ENCODE data around the gene IQCC. TPM values are rescaled to one million over a fixed set of nuclear protein-coding genes. Genes with fewer than 3 reads are reported as not detected.

Gene IQCC
- total and polyA plus RNA-seq, 4 donors: 3.3 to 8.7 (median 6.5) TPM

DNA sequence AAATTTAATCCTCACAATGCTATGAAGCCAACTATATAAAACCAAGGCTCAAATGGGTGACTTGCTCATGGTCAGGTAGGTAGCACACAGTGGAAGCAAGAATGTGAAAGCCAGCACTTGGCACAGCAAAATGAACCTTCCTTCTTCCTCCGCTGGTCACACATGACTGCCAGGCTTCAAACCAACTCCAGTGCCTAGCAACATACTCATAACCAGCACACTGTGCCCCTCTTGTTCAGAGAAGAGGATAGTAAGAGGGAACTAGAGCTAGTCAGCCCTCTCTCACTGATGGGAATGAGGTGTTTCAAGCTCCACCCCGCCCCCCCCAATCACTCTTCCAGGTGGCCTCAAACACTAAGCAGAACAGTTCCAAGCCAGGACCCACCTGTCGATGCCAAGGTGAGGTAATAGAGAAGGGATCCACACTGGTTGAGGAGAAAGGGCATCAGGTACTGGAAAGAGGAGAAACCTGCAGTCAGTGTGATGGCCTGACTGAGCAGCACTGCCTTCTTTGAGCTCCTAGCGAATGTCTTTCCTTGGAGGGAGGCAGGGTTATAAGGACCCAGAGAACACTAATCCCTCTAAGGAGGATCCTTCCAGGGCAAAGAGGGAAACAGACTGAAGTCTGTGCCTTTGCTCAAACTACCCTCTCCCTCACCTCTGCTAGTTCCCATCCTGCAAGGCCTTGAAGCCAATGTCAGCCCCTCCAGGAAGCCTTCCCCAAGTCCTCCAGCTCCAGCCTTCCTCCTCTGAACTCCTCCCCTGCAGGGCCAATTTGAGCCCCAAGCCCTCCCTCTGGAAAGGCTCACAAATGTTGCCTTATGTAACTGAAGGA lies 15.5 kb downstream of the IQCC start:
- Histone ChIP-seq H3K27ac (ENCODE audit: low read depth, low read length) (no peak overlapping the region), H3K9me3 (ENCODE audit: control insufficient read depth, insufficient read depth, low read length) (no peaks in the 10 kb centered on the region), H3K27me3 (ENCODE audit: control insufficient read depth, insufficient read depth, low read length) (no peaks in the 10 kb centered on the region), H3K36me3 (ENCODE audit: control insufficient read depth, insufficient read depth, low read length) (peaks cover 45% of the 10 kb centered on the region), H3K4me1 (ENCODE audit: control insufficient read depth, insufficient read depth, low read length) (peaks cover 27% of the 10 kb centered on the region), H3K4me3 (ENCODE audit: low read depth, low read length) (peak overlapping the region; percentile 71)
- 100% methylated on average over 1 of the region's 4 CpGs for WGBS (ENCODE audit: insufficient coverage)
- DNase-seq (ENCODE audit: low read depth in 4 of 6, low spot score in 6 of 6): no peak

DNA sequence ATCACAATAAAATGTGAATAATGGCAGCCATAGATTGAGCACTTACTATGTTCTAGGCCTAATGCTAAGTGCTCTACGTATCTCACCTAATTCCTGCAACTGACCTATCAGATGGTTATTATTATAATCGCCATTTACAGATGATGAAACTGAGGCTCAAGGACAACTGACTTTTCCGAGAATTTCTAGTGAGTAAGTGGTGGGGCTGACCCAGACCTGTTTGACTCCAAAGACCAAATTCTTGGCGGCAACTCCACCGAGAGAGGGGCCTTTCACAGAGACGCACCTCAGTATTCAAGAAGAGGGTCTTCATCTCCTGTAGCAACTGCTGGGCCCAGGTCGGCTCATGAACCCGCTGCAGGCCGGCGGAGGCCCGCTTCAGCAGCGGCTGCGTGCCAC lies 16.1 kb downstream of the IQCC start:
- peaks cover 45% of the 10 kb centered on the region for H3K36me3 ChIP-seq (ENCODE audit: control insufficient read depth, insufficient read depth, low read length)
- no peaks in the 10 kb centered on the region for H3K27me3 ChIP-seq (ENCODE audit: control insufficient read depth, insufficient read depth, low read length)
- DNase-seq (ENCODE audit: low read depth in 4 of 6, low spot score in 6 of 6): no peak
- no peaks in the 10 kb centered on the region for H3K9me3 ChIP-seq (ENCODE audit: control insufficient read depth, insufficient read depth, low read length)
- WGBS (ENCODE audit: insufficient coverage): 1% methylated on average over 10 of the region's 13 CpGs
- peak overlapping the region; percentile 71 for H3K4me3 ChIP-seq (ENCODE audit: low read depth, low read length)
- H3K4me1 ChIP-seq (ENCODE audit: control insufficient read depth, insufficient read depth, low read length): peaks cover 24% of the 10 kb centered on the region
- no peak overlapping the region for H3K27ac ChIP-seq (ENCODE audit: low read depth, low read length)

DNA sequence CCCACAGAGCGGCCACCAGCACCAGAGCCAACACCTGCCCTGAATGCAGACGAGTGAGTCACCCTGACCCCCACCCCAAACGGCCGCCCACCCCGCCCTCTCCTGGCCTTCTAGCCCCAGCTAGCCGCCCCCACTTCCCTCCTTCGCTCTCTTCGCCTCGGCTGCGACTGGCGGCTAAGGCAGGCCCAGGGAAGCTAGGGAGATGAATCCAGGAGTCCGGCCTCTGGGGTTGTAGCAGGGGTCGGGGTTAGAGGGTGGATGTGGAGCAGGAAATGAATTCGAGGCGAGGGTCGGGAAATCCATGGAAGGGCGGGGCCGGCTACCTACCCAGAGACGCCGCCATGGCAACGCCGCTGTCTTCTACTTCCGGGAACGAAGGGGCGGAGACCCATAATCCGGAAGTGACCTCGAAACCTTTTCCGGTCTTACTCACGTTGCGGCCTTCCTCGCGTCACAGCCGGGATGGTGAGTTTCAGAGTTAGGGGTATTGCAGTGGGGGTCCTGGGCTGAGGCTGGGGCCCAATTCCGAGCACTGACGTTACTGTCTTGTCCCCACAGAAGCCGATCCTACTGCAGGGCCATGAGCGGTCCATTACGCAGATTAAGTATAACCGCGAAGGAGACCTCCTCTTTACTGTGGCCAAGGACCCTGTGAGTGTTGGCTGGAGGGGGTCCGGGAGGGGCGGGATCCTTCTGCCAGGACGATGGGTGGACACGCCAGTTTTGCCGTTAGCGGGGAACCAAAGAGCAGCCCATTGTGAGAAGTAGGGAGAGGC lies 16.7 kb downstream of the IQCC start, which contains the start of the genes EIF3I and TMEM234:
TSS of gene EIF3I (plus strand) at position 428 of the 776 bp plus-strand sequence. CDS start at position 463, 35 bp downstream.
TSS of gene TMEM234 (minus strand) at position 374 of the 776 bp plus-strand sequence. CDS start at position 343, 31 bp downstream.
- H3K4me1 ChIP-seq (ENCODE audit: control insufficient read depth, insufficient read depth, low read length): peaks cover 24% of the 10 kb centered on the region
- WGBS (ENCODE audit: insufficient coverage): under 1% methylated on average over 37 of the region's 46 CpGs
- no peaks in the 10 kb centered on the region for H3K27me3 ChIP-seq (ENCODE audit: control insufficient read depth, insufficient read depth, low read length)
- peak within 1 kb of the TSS; percentile 67 for H3K27ac ChIP-seq (ENCODE audit: low read depth, low read length)
- H3K9me3 ChIP-seq (ENCODE audit: control insufficient read depth, insufficient read depth, low read length): no peaks in the 10 kb centered on the region
- DNase-seq (ENCODE audit: low read depth in 4 of 6, low spot score in 6 of 6): peak in 5 of 6 donors; percentile 89 to 98 (median 91)
- H3K4me3 ChIP-seq (ENCODE audit: low read depth, low read length): peak within 1 kb of the TSS; percentile 71
- H3K36me3 ChIP-seq (ENCODE audit: control insufficient read depth, insufficient read depth, low read length): peaks cover 44% of the 10 kb centered on the region

DNA sequence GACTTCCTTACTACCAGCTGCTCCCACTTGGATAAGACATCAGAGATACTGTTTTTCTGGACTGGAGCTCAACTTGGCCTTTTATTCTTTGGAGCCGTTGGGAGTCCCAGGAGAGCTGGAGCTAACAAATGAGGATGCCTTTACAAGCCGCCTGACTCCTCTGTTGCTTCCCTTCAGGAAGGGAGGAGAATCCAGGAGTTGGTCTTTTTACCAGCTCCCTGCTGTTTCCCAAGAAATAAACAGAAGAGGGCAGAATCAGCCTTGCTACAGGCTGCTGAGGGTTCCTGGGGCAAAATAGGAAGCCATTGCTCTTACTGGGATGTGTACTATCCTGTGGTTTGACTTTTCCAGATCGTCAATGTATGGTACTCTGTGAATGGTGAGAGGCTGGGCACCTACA lies 18.2 kb downstream of the IQCC start:
- Histone ChIP-seq H3K36me3 (ENCODE audit: control insufficient read depth, insufficient read depth, low read length) (peaks cover 51% of the 10 kb centered on the region), H3K27ac (ENCODE audit: low read depth, low read length) (no peak overlapping the region), H3K27me3 (ENCODE audit: control insufficient read depth, insufficient read depth, low read length) (no peaks in the 10 kb centered on the region), H3K4me1 (ENCODE audit: control insufficient read depth, insufficient read depth, low read length) (peaks cover 24% of the 10 kb centered on the region), H3K9me3 (ENCODE audit: control insufficient read depth, insufficient read depth, low read length) (no peaks in the 10 kb centered on the region), H3K4me3 (ENCODE audit: low read depth, low read length) (no peak overlapping the region)
- no peak for DNase-seq (ENCODE audit: low read depth in 4 of 6, low spot score in 6 of 6)
- WGBS (ENCODE audit: insufficient coverage): 84% methylated on average over 3 of the region's 3 CpGs

GRCh38 chr1:32224285-32224684 lies 18.8 kb downstream of the IQCC start:
- Histone ChIP-seq H3K9me3 (ENCODE audit: control insufficient read depth, insufficient read depth, low read length) (no peaks in the 10 kb centered on the region), H3K36me3 (ENCODE audit: control insufficient read depth, insufficient read depth, low read length) (peaks cover 55% of the 10 kb centered on the region), H3K4me3 (ENCODE audit: low read depth, low read length) (no peak overlapping the region), H3K27ac (ENCODE audit: low read depth, low read length) (no peak overlapping the region), H3K27me3 (ENCODE audit: control insufficient read depth, insufficient read depth, low read length) (no peaks in the 10 kb centered on the region), H3K4me1 (ENCODE audit: control insufficient read depth, insufficient read depth, low read length) (peaks cover 24% of the 10 kb centered on the region)
- WGBS (ENCODE audit: insufficient coverage): no CpG with 5 or more reads among the region's 4 CpGs
- no peak for DNase-seq (ENCODE audit: low read depth in 4 of 6, low spot score in 6 of 6)

- no peak for DNase-seq (ENCODE audit: low read depth in 4 of 6, low spot score in 6 of 6)
- Histone ChIP-seq H3K4me1 (ENCODE audit: control insufficient read depth, insufficient read depth, low read length) (peaks cover under 1% of the 10 kb centered on the region), H3K27ac (ENCODE audit: low read depth, low read length) (no peak overlapping the region), H3K27me3 (ENCODE audit: control insufficient read depth, insufficient read depth, low read length) (no peaks in the 10 kb centered on the region), H3K9me3 (ENCODE audit: control insufficient read depth, insufficient read depth, low read length) (no peaks in the 10 kb centered on the region), H3K36me3 (ENCODE audit: control insufficient read depth, insufficient read depth, low read length) (peaks cover 88% of the 10 kb centered on the region), H3K4me3 (ENCODE audit: low read depth, low read length) (no peak overlapping the region)
- WGBS (ENCODE audit: insufficient coverage): 100% methylated on average over 1 of the region's 3 CpGs
Measured at GRCh38 chr1:32228771-32229170, 23.3 kb downstream of the IQCC start.

DNA sequence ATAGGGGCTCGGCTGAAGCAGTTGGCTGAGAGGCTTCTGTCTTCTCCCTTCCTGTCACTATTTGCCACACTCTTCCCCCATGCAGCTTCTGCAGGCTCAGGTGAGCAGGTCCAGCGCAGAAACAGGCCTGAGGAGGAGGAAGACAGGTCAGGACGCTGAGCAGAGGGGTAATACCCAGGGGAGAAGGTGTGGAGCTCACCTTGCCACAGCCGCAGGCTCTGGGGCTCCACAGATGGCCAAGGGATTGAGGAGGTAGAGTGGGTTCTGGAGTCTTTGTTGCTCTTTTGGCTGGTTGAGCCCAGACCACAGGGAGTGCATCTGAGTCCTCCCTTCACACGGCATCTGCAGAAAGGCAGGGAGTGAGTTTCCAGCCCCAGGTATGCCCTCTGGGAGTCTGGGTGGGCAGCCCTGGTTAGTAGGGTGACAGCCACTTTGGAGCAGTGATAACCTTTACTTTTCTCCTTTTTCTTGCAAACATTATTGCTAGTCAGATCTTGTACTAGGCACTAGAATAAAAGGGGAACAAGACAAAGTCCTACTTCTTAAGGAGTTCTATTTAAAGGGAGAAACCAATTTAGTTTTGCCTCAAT lies 26.5 kb downstream of the IQCC start:
- WGBS (ENCODE audit: insufficient coverage): 88% methylated on average over 4 of the region's 5 CpGs
- Histone ChIP-seq H3K9me3 (ENCODE audit: control insufficient read depth, insufficient read depth, low read length) (no peaks in the 10 kb centered on the region), H3K36me3 (ENCODE audit: control insufficient read depth, insufficient read depth, low read length) (peaks cover 77% of the 10 kb centered on the region), H3K4me3 (ENCODE audit: low read depth, low read length) (no peak overlapping the region), H3K27me3 (ENCODE audit: control insufficient read depth, insufficient read depth, low read length) (no peaks in the 10 kb centered on the region), H3K27ac (ENCODE audit: low read depth, low read length) (no peak overlapping the region), H3K4me1 (ENCODE audit: control insufficient read depth, insufficient read depth, low read length) (no peaks in the 10 kb centered on the region)
- DNase-seq (ENCODE audit: low read depth in 4 of 6, low spot score in 6 of 6): no peak

DNA sequence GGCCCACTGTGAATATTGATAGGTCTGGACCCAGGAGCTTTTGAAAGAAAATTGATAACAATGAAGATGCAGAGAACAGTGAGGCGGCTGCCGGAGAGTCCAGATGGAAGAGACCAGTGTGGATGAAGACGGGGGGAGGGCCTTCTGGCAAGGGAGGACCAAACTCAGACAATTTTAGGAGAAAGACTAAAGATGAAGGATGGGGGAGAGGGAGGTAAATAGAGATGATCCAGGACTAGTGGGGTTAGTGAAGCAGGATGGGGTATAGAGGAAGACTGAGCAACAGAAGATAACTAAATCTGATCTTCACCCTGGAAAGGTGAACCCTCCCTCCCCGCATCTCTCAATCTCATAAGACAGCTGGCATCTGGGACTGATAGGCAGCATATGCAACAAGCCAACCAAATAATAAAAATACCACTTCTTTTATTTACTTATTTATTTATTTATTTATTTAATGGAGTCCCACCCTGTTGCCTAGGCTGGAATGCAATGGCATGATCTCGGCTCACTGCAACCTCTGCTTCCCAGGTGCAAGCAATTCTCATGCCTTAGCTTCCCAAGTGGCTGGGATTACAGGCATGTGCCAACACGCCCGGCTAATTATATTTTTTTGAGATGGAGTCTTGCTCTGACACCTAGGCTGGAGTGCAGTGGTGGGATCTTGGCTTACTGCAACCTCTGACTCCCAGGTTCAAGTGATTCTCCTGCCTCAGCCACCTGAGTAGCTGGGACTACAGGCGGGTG lies 27.3 kb downstream of the IQCC start:
- H3K27me3 ChIP-seq (ENCODE audit: control insufficient read depth, insufficient read depth, low read length): no peaks in the 10 kb centered on the region
- H3K4me1 ChIP-seq (ENCODE audit: control insufficient read depth, insufficient read depth, low read length): no peaks in the 10 kb centered on the region
- WGBS (ENCODE audit: insufficient coverage): 71% methylated on average over 6 of the region's 8 CpGs
- no peak overlapping the region for H3K27ac ChIP-seq (ENCODE audit: low read depth, low read length)
- no peaks in the 10 kb centered on the region for H3K9me3 ChIP-seq (ENCODE audit: control insufficient read depth, insufficient read depth, low read length)
- no peak for DNase-seq (ENCODE audit: low read depth in 4 of 6, low spot score in 6 of 6)
- peaks cover 69% of the 10 kb centered on the region for H3K36me3 ChIP-seq (ENCODE audit: control insufficient read depth, insufficient read depth, low read length)
- H3K4me3 ChIP-seq (ENCODE audit: low read depth, low read length): no peak overlapping the region

DNA sequence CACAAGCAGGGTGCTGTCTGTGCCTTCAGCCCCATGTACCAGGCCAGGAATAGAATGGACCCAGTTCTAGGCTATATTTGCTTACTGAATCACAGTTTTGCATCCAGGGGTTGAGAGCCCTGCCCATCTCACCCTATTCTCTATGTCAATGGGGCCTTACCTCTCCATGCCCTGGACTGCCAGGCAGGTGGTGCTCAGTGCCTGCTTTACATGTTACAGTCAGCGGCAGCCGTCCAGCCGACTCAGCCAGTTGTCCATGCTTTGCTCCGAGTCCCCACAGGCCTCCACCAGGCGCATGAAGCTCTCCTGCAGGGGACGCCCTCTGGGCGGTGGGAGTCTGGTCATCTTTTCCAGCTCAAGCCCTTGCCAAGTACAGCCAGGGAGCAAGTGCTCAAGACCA lies 29.3 kb downstream of the IQCC start:
- Histone ChIP-seq H3K4me1 (ENCODE audit: control insufficient read depth, insufficient read depth, low read length) (peaks cover 12% of the 10 kb centered on the region), H3K4me3 (ENCODE audit: low read depth, low read length) (no peak overlapping the region), H3K27ac (ENCODE audit: low read depth, low read length) (no peak overlapping the region), H3K36me3 (ENCODE audit: control insufficient read depth, insufficient read depth, low read length) (peaks cover 50% of the 10 kb centered on the region), H3K27me3 (ENCODE audit: control insufficient read depth, insufficient read depth, low read length) (no peaks in the 10 kb centered on the region), H3K9me3 (ENCODE audit: control insufficient read depth, insufficient read depth, low read length) (no peaks in the 10 kb centered on the region)
- WGBS (ENCODE audit: insufficient coverage): 89% methylated on average over 7 of the region's 7 CpGs
- no peak for DNase-seq (ENCODE audit: low read depth in 4 of 6, low spot score in 6 of 6)

Data from spinal cord (tissue), 10 donors.